HEK293T (cell line): ENCODE measurements around the gene ACOT7.

Experiments
- ARNT ChIP-seq: fragments of 450-650 bp; IDR thresholded peaks from 2 replicates; pipeline ENCODE4 v1.6.1; 2017; ENCODE audit warnings: mild to moderate bottlenecking
- BHLHE40 ChIP-seq: fragments of 450-650 bp; IDR thresholded peaks from 2 replicates; pipeline ENCODE4 v1.6.1; 2016; ENCODE audit warnings: mild to moderate bottlenecking, moderate library complexity, borderline replicate concordance
- CTBP1 ChIP-seq: fragments of 450-650 bp; IDR thresholded peaks from 2 replicates; pipeline ENCODE4 v1.6.1; 2016; ENCODE audit warnings: borderline replicate concordance
- ELF4 ChIP-seq: fragments of 450-650 bp; IDR thresholded peaks from 2 replicates; pipeline ENCODE4 v1.6.1; 2017; ENCODE audit warnings: antibody characterized with exemption
- FOXA1 ChIP-seq: fragments of 450-650 bp; IDR thresholded peaks from 2 replicates; pipeline ENCODE4 v1.6.1; 2016; ENCODE audit warnings: mild to moderate bottlenecking
- FOXK2 ChIP-seq: fragments of 450-650 bp; IDR thresholded peaks from 2 replicates; pipeline ENCODE4 v1.6.1; 2016; ENCODE audit warnings: mild to moderate bottlenecking
- FOXM1 ChIP-seq: fragments of 450-650 bp; IDR thresholded peaks from 2 replicates; pipeline ENCODE4 v1.6.1; 2017; ENCODE audit warnings: mild to moderate bottlenecking, borderline replicate concordance
- LEF1 ChIP-seq: fragments of 450-650 bp; IDR thresholded peaks from 2 replicates; pipeline ENCODE4 v1.6.1; 2017; ENCODE audit warnings: mild to moderate bottlenecking, borderline replicate concordance
- NFRKB ChIP-seq: fragments of 450-650 bp; IDR thresholded peaks from 2 replicates; pipeline ENCODE4 v1.6.1; 2016; ENCODE audit warnings: mild to moderate bottlenecking, moderate library complexity
- SP1 ChIP-seq: fragments of 450-650 bp; IDR thresholded peaks from 2 replicates; pipeline ENCODE4 v1.6.1; 2017
- SUZ12 ChIP-seq: fragments of 450-650 bp; IDR thresholded peaks from 2 replicates; pipeline ENCODE4 v1.6.1; 2016; ENCODE audit warnings: mild to moderate bottlenecking
- TARDBP ChIP-seq: fragments of 450-650 bp; IDR thresholded peaks from 2 replicates; pipeline ENCODE4 v1.6.1; 2016
- TF ChIP-seq, protein P1 (sequence below): fragments of 450-650 bp; IDR thresholded peaks from 2 replicates; pipeline ENCODE4 v1.6.1; 2016

DNA sequence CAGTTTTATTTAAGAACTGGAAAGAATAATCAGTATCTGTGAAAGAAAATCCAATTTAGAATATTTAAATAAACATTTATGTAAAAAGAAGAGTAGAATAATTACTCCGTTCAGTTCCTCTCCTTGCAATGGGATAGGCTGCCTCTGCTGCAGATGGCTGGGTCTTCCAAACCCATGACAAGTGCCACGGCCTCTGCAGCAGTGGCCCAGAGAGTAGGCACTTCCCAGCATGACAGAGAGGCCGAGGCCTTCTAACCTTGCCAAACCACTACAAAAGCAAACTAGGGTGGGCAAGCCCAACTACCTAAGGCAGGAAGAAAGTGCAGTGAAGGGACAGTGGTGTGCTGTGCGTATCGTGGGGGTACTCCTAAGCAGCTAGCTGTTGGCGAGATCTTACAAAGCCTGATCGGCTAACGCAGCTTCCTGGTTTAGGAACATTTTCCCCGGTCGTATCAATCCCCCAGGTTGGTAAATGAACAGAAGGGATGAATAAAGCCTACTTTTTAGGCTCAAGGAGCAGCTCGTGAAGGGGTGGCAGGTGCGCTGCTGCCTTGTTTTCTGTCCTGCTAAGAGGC, 172.3 kb downstream of the ACOT7 start:
- TF ChIP-seq ARNT (no peak), SP1 (no peak), FOXK2 (no peak), BHLHE40 (no peak), LEF1 (no peak), ELF4 (no peak), FOXA1 (no peak), CTBP1 (no peak), NFRKB (no peak), TARDBP (no peak), SUZ12 (no peak), FOXM1 (no peak)
- TF ChIP-seq, protein P1, sequence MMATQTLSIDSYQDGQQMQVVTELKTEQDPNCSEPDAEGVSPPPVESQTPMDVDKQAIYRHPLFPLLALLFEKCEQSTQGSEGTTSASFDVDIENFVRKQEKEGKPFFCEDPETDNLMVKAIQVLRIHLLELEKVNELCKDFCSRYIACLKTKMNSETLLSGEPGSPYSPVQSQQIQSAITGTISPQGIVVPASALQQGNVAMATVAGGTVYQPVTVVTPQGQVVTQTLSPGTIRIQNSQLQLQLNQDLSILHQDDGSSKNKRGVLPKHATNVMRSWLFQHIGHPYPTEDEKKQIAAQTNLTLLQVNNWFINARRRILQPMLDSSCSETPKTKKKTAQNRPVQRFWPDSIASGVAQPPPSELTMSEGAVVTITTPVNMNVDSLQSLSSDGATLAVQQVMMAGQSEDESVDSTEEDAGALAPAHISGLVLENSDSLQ: no peak
